Endothelial cell of umbilical vein (primary cell): Measurements from ENCODE around the gene LIPI. TPM values are rescaled to one million over a fixed set of nuclear protein-coding genes. Genes with fewer than 3 reads are reported as not detected.

ENCODE experiments used
- BruUV-seq: library from RNA; stranded (reverse); fragments of 400-500 nt; replicated peaks from 2 replicates; lab custom pipeline; 2021; lab: Mats Ljungman, UMichigan
- CTCF ChIA-PET: fragments of 300-600, 350-600 bp; sonication (Branson Sonifier 250); formaldehyde crosslinking; loops from one replicate; lab custom pipeline; 2021; ENCODE audit warnings: antibody characterized with exemption, inconsistent platforms; lab: Charles Lee
- POLR2A ChIA-PET: fragments of 300-600, 350-600 bp; sonication (Branson Sonifier 250); formaldehyde crosslinking; loops from one replicate; lab custom pipeline; 2021; ENCODE audit warnings: antibody characterized with exemption, inconsistent platforms; lab: Charles Lee
- DNase-seq: peaks from one replicate; pipeline ENCODE4 v3.0.0-alpha.2; 2011; ENCODE audit warnings: low read depth, low spot score
- FAIRE-seq: peaks from 2 replicates; lab custom pipeline; 2011; peaks lifted over from hg19 to GRCh38; lab: Jason Lieb, UNC
- H2AFZ ChIP-seq: 2 replicates; pipeline ENCODE4 v1.6.0; 2012; ENCODE audit warnings: low read depth, low read length, control low read depth, inconsistent platforms
- H3K27ac ChIP-seq: 2 replicates; pipeline ENCODE4 v1.5.1; 2011; ENCODE audit warnings: low read depth, mild to moderate bottlenecking, control low read depth, low read length, moderate library complexity; ENCODE audit not compliant: insufficient read depth
- H3K27me3 ChIP-seq, 2 experiments: 2 replicates each; pipeline versions ENCODE4 v1.6.0 to v1.6.1; 2011; ENCODE audit warnings: low read length in 2 of 2, mixed read lengths in 1 of 2; ENCODE audit not compliant: control insufficient read depth in 2 of 2, insufficient read depth in 2 of 2
- H3K36me3 ChIP-seq, 2 experiments: 2 replicates in 1 of 2; 3 replicates in 1 of 2; pipeline ENCODE4 v1.5.1; 2011; ENCODE audit warnings: low read length in 2 of 2, mild to moderate bottlenecking in 1 of 2, moderate library complexity in 1 of 2; ENCODE audit not compliant: control insufficient read depth in 2 of 2, insufficient read depth in 2 of 2; ENCODE audit errors: extremely low read depth in 1 of 2
- H3K4me1 ChIP-seq: 3 replicates; pipeline ENCODE4 v1.5.1; 2011; ENCODE audit warnings: mild to moderate bottlenecking, low read length; ENCODE audit not compliant: control insufficient read depth, insufficient read depth; ENCODE audit errors: extremely low read depth
- H3K4me2 ChIP-seq: 2 replicates; pipeline ENCODE4 v1.6.1; 2011; ENCODE audit warnings: low read length, control low read depth, mixed read lengths; ENCODE audit not compliant: insufficient read depth
- H3K4me3 ChIP-seq, 3 experiments: fragments of 200-600 bp in 1 of 3; sonication (generic), shearing (Covaris generic) in 1 of 3; replicated peaks in 1 of 3; 2 replicates each; pipeline ENCODE4 v1.5.1; 2011 to 2016; ENCODE audit warnings: control low read depth in 3 of 3, low read length in 3 of 3, mild to moderate bottlenecking in 2 of 3, inconsistent platforms in 1 of 3, low read depth in 1 of 3, moderate library complexity in 1 of 3; ENCODE audit not compliant: insufficient read depth in 1 of 3
- H3K79me2 ChIP-seq: 2 replicates; pipeline ENCODE4 v1.6.0; 2012; ENCODE audit warnings: low read length, inconsistent platforms; ENCODE audit not compliant: control insufficient read depth, insufficient read depth
- H3K9ac ChIP-seq: replicated peaks from 2 replicates; pipeline ENCODE3; 2011; ENCODE audit warnings: low read length, control low read depth; ENCODE audit not compliant: insufficient read depth; ENCODE audit errors: extremely low read depth
- H3K9me1 ChIP-seq: replicated peaks from 3 replicates; pipeline ENCODE4 v1.6.0; 2011; ENCODE audit warnings: mild to moderate bottlenecking, low read length; ENCODE audit not compliant: control insufficient read depth, insufficient read depth; ENCODE audit errors: extremely low read depth
- H3K9me3 ChIP-seq: replicated peaks from 2 replicates; pipeline ENCODE4 v1.5.1; 2012; ENCODE audit warnings: low read length, inconsistent platforms; ENCODE audit not compliant: control insufficient read depth, insufficient read depth
- H4K20me1 ChIP-seq: replicated peaks from 2 replicates; pipeline ENCODE3; 2011; ENCODE audit warnings: mild to moderate bottlenecking, low read length; ENCODE audit not compliant: control insufficient read depth, insufficient read depth; ENCODE audit errors: extremely low read depth
- EZH2 ChIP-seq: IDR thresholded peaks from 2 replicates; pipeline ENCODE4 v1.6.1; 2012; ENCODE audit warnings: borderline replicate concordance, low read depth, mild to moderate bottlenecking, moderate library complexity, low read length, inconsistent platforms; ENCODE audit not compliant: severe bottlenecking
- FOS ChIP-seq: IDR thresholded peaks from 2 replicates; pipeline ENCODE4 v1.6.1; 2011; ENCODE audit warnings: mild to moderate bottlenecking, low read length, moderate library complexity, borderline replicate concordance; ENCODE audit not compliant: insufficient read depth
- GATA2 ChIP-seq: IDR thresholded peaks from 2 replicates; pipeline ENCODE4 v1.7.0; 2011; ENCODE audit warnings: low read depth, mild to moderate bottlenecking, moderate library complexity, mixed read lengths, low read length; ENCODE audit not compliant: insufficient read length, insufficient read depth
- JUN ChIP-seq: IDR thresholded peaks from 2 replicates; pipeline ENCODE4 v1.6.1; 2011; ENCODE audit warnings: borderline replicate concordance, low read depth; ENCODE audit not compliant: insufficient read length, insufficient read depth
- MYC ChIP-seq: IDR thresholded peaks from one replicate; pipeline ENCODE4 v1.6.1; 2011; ENCODE audit warnings: mild to moderate bottlenecking, low read depth, low read length
- POLR2A ChIP-seq: IDR thresholded peaks from 2 replicates; pipeline ENCODE4 v1.6.1; 2012; ENCODE audit warnings: low read depth, mild to moderate bottlenecking, control low read depth, low read length
- POLR2AphosphoS5 ChIP-seq: IDR thresholded peaks from 2 replicates; pipeline ENCODE4 v1.6.1; 2012; ENCODE audit warnings: low read depth, mild to moderate bottlenecking, control low read depth, low read length, moderate library complexity; ENCODE audit not compliant: insufficient read depth
- dilution Hi-C: fragments of 300-500 bp; cut with MboI; formaldehyde crosslinking; loops from one replicate; pipeline ENCODE4 v1.15.0; 2019; ENCODE audit warnings: low sequenced_read_pairs; ENCODE audit not compliant: extremely low pct_ligation_motif_present
- intact Hi-C: fragments of 100-400 bp; cut with micrococcal nuclease; formaldehyde crosslinking; loops from one replicate; pipeline ENCODE4 v1.10.0; 2022
- polyA plus RNA-seq, 4 experiments: library from polyadenylated mRNA; depleted of rRNA in 3 of 4; stranded (reverse) in 3 of 4; unstranded in 1 of 4; fragments of >200 nt; gene quantifications; 2 replicates each; pipeline versions ENCODE4 v1.2.1 to v1.2.3, GENCODE V29; 2011 to 2012; ENCODE audit warnings: missing spikeins in 1 of 4
- total RNA-seq: library from RNA; stranded (reverse); gene quantifications from 2 replicates; pipeline ENCODE4 v1.2.3, GENCODE V29; 2021
- TF ChIP-seq, protein P1 (sequence below), 2 donors: IDR thresholded peaks; 1 replicate in 1 of 2; 2 replicates in 1 of 2; pipeline ENCODE4 v1.5.1; 2011; ENCODE audit warnings: low read length in 2 of 2, mild to moderate bottlenecking in 2 of 2, moderate library complexity in 2 of 2, control low read depth in 1 of 2, inconsistent platforms in 1 of 2, low read depth in 1 of 2; ENCODE audit not compliant: insufficient read depth in 1 of 2; ENCODE audit errors: extremely low read depth in 1 of 2
- TF ChIP-seq, protein P2 (sequence below): IDR thresholded peaks from 2 replicates; pipeline ENCODE4 v1.6.1; 2011; ENCODE audit not compliant: insufficient read depth, insufficient read length

The LIPI gene
- total and polyA plus RNA-seq, 2 donors (not counting 3 experiments of a cell fraction or from before 2014, with no cell fraction given) = not detected

DNA sequence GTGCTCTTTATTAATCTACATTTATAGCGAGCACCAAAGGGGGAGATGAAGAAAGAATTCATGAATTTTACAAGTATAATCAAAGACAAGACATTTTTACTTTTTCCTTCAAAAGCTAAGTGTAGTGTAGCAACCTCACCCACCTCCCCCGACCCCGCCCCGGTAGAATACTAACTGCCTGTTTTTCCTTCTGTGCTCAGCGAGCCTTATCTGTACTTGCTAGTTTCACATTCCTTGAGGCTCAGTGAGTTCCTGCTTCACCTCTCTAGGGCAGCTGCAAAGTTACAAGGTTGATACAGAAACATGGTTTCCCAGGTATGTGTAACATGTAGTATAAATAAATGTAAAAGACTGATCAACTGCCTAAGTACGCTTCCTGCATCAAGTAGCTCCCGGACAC lies 86.5 kb downstream of the LIPI start:
- H3K79me2 ChIP-seq = no peaks in the 10 kb centered on the region
- no peaks in the 10 kb centered on the region for H3K36me3 ChIP-seq
- BruUV-seq = no TSS peak
- peaks cover 3% of the 10 kb centered on the region for H3K9me3 ChIP-seq
- ChIA-PET POLR2A (no interaction called here), CTCF (no interaction called here)
- DNase-seq (no peak), FAIRE-seq (no peak)
- no peaks in the 10 kb centered on the region for H3K4me1 ChIP-seq
- no peaks in the 10 kb centered on the region for H4K20me1 ChIP-seq
- no peaks in the 10 kb centered on the region for H3K9me1 ChIP-seq
- intact Hi-C loops = no loop called here
- no peaks in the 10 kb centered on the region for H3K27me3 ChIP-seq
- TF ChIP-seq, protein P1, sequence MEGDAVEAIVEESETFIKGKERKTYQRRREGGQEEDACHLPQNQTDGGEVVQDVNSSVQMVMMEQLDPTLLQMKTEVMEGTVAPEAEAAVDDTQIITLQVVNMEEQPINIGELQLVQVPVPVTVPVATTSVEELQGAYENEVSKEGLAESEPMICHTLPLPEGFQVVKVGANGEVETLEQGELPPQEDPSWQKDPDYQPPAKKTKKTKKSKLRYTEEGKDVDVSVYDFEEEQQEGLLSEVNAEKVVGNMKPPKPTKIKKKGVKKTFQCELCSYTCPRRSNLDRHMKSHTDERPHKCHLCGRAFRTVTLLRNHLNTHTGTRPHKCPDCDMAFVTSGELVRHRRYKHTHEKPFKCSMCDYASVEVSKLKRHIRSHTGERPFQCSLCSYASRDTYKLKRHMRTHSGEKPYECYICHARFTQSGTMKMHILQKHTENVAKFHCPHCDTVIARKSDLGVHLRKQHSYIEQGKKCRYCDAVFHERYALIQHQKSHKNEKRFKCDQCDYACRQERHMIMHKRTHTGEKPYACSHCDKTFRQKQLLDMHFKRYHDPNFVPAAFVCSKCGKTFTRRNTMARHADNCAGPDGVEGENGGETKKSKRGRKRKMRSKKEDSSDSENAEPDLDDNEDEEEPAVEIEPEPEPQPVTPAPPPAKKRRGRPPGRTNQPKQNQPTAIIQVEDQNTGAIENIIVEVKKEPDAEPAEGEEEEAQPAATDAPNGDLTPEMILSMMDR (IDR thresholded peaks at IDR 0.05; ENCODE audit: extremely low read depth in 1 of 2, insufficient read depth in 1 of 2, low read depth in 1 of 2, low read length in 2 of 2) = no peak
- TF ChIP-seq GATA2 = no peak
- TF ChIP-seq JUN = no peak
- no peak for TF ChIP-seq POLR2A
- no peak for TF ChIP-seq POLR2AphosphoS5
- TF ChIP-seq MYC = no peak
- TF ChIP-seq FOS = no peak
- no peak for TF ChIP-seq EZH2
- TF ChIP-seq, protein P2, sequence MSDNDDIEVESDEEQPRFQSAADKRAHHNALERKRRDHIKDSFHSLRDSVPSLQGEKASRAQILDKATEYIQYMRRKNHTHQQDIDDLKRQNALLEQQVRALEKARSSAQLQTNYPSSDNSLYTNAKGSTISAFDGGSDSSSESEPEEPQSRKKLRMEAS = no peak
- no peak overlapping the region for H3K9ac ChIP-seq
- no peak overlapping the region for H3K4me2 ChIP-seq
- no peak overlapping the region for H3K4me3 ChIP-seq
- no peak overlapping the region for H3K27ac ChIP-seq
- H2AFZ ChIP-seq = no peak overlapping the region
- dilution Hi-C loops = no loop called here
